GM19468 (cell line): ENCODE measurements around the gene KRTAP2-4.
"Not testable (repeated sequence)": the region's sequence is repeated elsewhere in the genome, so short reads cannot be mapped to it uniquely, and the experiment has no call there.

Experiments
- ATAC-seq: cut with Tn5 transposase; IDR thresholded peaks from one replicate; pipeline ENCODE4 v1.9.1; 2021; ENCODE audit warnings: mild to moderate bottlenecking, moderate library complexity, moderate number of reproducible peaks; ENCODE audit not compliant: unreplicated experiment; ENCODE audit errors: extremely low read depth

KRTAP2-4 gene

GRCh38 chr17:41042953-41043352 is 22.7 kb downstream of the KRTAP2-4 start:
- ATAC-seq, result no peak

- ATAC-seq, result not testable (repeated sequence)
Measured at GRCh38 chr17:41040783-41041571, 24.7 kb downstream of the KRTAP2-4 start, which contains the start of gene KRTAP1-1. KRTAP1-1 (minus strand) TSS chr17:41041450; CDS start chr17:41041397, 53 bp downstream.

GRCh38 chr17:41037853-41038350 is 27.8 kb downstream of the KRTAP2-4 start:
- ATAC-seq, result no peak

- not testable (repeated sequence) for ATAC-seq
Measured at GRCh38 chr17:41034346-41034935, 31.2 kb downstream of the KRTAP2-4 start, which contains the start of gene KRTAP1-3. KRTAP1-3 (minus strand) TSS chr17:41034874; CDS start chr17:41034821, 53 bp downstream.

GRCh38 chr17:41029633-41030245 is 35.9 kb downstream of the KRTAP2-4 start, which contains the start of gene KRTAP1-4:
KRTAP1-4 (minus strand) TSS chr17:41030195; CDS start chr17:41030078, 117 bp downstream.
- ATAC-seq, result no peak

- no peak for ATAC-seq
Measured at GRCh38 chr17:41026715-41027471, 38.8 kb downstream of the KRTAP2-4 start, which contains the start of gene KRTAP1-5. KRTAP1-5 (minus strand) TSS chr17:41027208; CDS start chr17:41027155, 53 bp downstream.

GRCh38 chr17:41024697-41025096 is 41.0 kb downstream of the KRTAP2-4 start:
- ATAC-seq, result no peak

- ATAC-seq, result no peak
Measured at GRCh38 chr17:41020336-41020735, 45.3 kb downstream of the KRTAP2-4 start.

- ATAC-seq, result no peak
Measured at GRCh38 chr17:41019415-41019814, 46.3 kb downstream of the KRTAP2-4 start.

- no peak for ATAC-seq
Measured at GRCh38 chr17:41018541-41018940, 47.1 kb downstream of the KRTAP2-4 start.

GRCh38 chr17:41016578-41017215 is 49.0 kb downstream of the KRTAP2-4 start:
- ATAC-seq, result no peak

GRCh38 chr17:41015454-41015853 is 50.2 kb downstream of the KRTAP2-4 start:
- no peak for ATAC-seq
